ENCODE data around the gene VWC2L. TPM values are rescaled to one million over a fixed set of nuclear protein-coding genes. Genes with fewer than 3 reads are reported as not detected.

The VWC2L gene
- total RNA-seq, 1 experiment from 2014 or later = not detected

- CTCF ChIA-PET = no interaction called here
- POLR2A ChIA-PET = no interaction called here
- Mint-ChIP-seq H3K27me3 (ENCODE audit: low read depth) (no peaks in the 10 kb centered on the region), H3K4me1 (peaks cover 6% of the 10 kb centered on the region; the same call in 1 of the 2 replicates), H3K27ac (no peak overlapping the region), H3K9me3 (no peaks in the 10 kb centered on the region), H3K4me3 (no peak overlapping the region), H3K36me3 (no peaks in the 10 kb centered on the region)
- no peak for DNase-seq (ENCODE audit: low spot score)
- TF ChIP-seq, protein P1, sequence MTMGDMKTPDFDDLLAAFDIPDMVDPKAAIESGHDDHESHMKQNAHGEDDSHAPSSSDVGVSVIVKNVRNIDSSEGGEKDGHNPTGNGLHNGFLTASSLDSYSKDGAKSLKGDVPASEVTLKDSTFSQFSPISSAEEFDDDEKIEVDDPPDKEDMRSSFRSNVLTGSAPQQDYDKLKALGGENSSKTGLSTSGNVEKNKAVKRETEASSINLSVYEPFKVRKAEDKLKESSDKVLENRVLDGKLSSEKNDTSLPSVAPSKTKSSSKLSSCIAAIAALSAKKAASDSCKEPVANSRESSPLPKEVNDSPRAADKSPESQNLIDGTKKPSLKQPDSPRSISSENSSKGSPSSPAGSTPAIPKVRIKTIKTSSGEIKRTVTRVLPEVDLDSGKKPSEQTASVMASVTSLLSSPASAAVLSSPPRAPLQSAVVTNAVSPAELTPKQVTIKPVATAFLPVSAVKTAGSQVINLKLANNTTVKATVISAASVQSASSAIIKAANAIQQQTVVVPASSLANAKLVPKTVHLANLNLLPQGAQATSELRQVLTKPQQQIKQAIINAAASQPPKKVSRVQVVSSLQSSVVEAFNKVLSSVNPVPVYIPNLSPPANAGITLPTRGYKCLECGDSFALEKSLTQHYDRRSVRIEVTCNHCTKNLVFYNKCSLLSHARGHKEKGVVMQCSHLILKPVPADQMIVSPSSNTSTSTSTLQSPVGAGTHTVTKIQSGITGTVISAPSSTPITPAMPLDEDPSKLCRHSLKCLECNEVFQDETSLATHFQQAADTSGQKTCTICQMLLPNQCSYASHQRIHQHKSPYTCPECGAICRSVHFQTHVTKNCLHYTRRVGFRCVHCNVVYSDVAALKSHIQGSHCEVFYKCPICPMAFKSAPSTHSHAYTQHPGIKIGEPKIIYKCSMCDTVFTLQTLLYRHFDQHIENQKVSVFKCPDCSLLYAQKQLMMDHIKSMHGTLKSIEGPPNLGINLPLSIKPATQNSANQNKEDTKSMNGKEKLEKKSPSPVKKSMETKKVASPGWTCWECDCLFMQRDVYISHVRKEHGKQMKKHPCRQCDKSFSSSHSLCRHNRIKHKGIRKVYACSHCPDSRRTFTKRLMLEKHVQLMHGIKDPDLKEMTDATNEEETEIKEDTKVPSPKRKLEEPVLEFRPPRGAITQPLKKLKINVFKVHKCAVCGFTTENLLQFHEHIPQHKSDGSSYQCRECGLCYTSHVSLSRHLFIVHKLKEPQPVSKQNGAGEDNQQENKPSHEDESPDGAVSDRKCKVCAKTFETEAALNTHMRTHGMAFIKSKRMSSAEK (CRISPR knock-in tag; IDR thresholded peaks at IDR 0.05; ENCODE audit: borderline replicate concordance) = no peak
- TF ChIP-seq, protein P2, sequence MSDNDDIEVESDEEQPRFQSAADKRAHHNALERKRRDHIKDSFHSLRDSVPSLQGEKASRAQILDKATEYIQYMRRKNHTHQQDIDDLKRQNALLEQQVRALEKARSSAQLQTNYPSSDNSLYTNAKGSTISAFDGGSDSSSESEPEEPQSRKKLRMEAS (CRISPR knock-in tag; IDR thresholded peaks at IDR 0.05) = no peak
- TF ChIP-seq ZNF121 (CRISPR knock-in tag; IDR thresholded peaks at IDR 0.05) = no peak
- no peak for TF ChIP-seq KAT7 (CRISPR knock-in tag; IDR thresholded peaks at IDR 0.05; ENCODE audit: borderline replicate concordance)
- TF ChIP-seq NFYB (CRISPR knock-in tag; conservative IDR thresholded peaks at IDR 0.05; ENCODE audit: low read depth) = no peak
- TF ChIP-seq, protein P3, sequence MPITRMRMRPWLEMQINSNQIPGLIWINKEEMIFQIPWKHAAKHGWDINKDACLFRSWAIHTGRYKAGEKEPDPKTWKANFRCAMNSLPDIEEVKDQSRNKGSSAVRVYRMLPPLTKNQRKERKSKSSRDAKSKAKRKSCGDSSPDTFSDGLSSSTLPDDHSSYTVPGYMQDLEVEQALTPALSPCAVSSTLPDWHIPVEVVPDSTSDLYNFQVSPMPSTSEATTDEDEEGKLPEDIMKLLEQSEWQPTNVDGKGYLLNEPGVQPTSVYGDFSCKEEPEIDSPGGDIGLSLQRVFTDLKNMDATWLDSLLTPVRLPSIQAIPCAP (CRISPR knock-in tag; IDR thresholded peaks at IDR 0.05) = no peak
- TF ChIP-seq ZNF219 (CRISPR knock-in tag; IDR thresholded peaks at IDR 0.05; ENCODE audit: borderline replicate concordance) = no peak
- no peak for TF ChIP-seq EMX1 (CRISPR knock-in tag; IDR thresholded peaks at IDR 0.05)
- no peak for TF ChIP-seq ZNF423 (CRISPR knock-in tag; IDR thresholded peaks at IDR 0.05)
- no peak for TF ChIP-seq STAT6 (CRISPR knock-in tag; conservative IDR thresholded peaks at IDR 0.05; ENCODE audit: low read depth)
- no peak for TF ChIP-seq CREB1 (CRISPR knock-in tag; IDR thresholded peaks at IDR 0.05)
- TF ChIP-seq, protein P4, sequence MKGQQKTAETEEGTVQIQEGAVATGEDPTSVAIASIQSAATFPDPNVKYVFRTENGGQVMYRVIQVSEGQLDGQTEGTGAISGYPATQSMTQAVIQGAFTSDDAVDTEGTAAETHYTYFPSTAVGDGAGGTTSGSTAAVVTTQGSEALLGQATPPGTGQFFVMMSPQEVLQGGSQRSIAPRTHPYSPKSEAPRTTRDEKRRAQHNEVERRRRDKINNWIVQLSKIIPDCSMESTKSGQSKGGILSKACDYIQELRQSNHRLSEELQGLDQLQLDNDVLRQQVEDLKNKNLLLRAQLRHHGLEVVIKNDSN (CRISPR knock-in tag; IDR thresholded peaks at IDR 0.05) = no peak
- TF ChIP-seq, protein P5, sequence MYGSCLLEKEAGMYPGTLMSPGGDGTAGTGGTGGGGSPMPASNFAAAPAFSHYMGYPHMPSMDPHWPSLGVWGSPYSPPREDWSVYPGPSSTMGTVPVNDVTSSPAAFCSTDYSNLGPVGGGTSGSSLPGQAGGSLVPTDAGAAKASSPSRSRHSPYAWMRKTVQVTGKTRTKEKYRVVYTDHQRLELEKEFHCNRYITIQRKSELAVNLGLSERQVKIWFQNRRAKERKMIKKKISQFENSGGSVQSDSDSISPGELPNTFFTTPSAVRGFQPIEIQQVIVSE (CRISPR knock-in tag; IDR thresholded peaks at IDR 0.05; ENCODE audit: borderline replicate concordance) = no peak
- no peak for TF ChIP-seq GRHL2 (CRISPR knock-in tag; IDR thresholded peaks at IDR 0.05; ENCODE audit: insufficient replicate concordance, severe bottlenecking)
- no peak for ATAC-seq
These were observed 103.8 kb downstream of the VWC2L start for GRCh38 chr2:214514704-214515103.

DNA sequence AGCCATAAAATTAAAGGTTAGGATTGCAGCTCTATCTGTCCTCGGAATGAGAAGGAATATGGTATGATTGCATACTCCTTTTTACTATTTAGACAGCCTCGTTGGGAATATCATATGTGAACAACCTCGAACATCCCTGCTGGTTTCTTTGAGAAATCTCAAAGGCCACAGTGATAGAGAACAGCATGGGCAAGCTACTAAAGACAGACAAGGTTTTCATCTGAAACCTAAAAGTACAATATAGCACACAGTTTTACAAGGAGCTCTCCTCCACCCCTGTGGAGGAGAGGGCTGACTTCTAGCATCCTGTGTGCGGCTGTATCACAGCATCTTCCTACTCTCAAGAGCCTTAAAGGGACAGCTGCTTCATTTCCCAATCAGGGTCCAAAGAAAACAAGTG, 104.3 kb downstream of the VWC2L start:
- no peaks in the 10 kb centered on the region for H3K27me3 Mint-ChIP-seq (ENCODE audit: low read depth)
- no peak for ATAC-seq
- POLR2A ChIA-PET = no interaction called here
- peaks cover 6% of the 10 kb centered on the region; the same call in 1 of the 2 replicates for H3K4me1 Mint-ChIP-seq
- CTCF ChIA-PET = no interaction called here
- no peak for DNase-seq (ENCODE audit: low spot score)
- H3K27ac Mint-ChIP-seq = no peak overlapping the region
- no peaks in the 10 kb centered on the region for H3K36me3 Mint-ChIP-seq
- no peaks in the 10 kb centered on the region for H3K9me3 Mint-ChIP-seq
- H3K4me3 Mint-ChIP-seq = no peak overlapping the region
- TF ChIP-seq ETV6 (CRISPR knock-in tag; IDR thresholded peaks at IDR 0.05) (no peak), AFF4 (CRISPR knock-in tag; IDR thresholded peaks at IDR 0.05; ENCODE audit: borderline replicate concordance) (no peak), FOXK1 (CRISPR knock-in tag; IDR thresholded peaks at IDR 0.05) (no peak), ZNF317 (CRISPR knock-in tag; IDR thresholded peaks at IDR 0.05; ENCODE audit: borderline replicate concordance, low read depth) (no peak)
